ENCODE results near the gene CGGBP1.
"Not testable (repeated sequence)": the region's sequence is repeated elsewhere in the genome, so short reads cannot be mapped to it uniquely, and the experiment has no call there.

Gene CGGBP1

DNA sequence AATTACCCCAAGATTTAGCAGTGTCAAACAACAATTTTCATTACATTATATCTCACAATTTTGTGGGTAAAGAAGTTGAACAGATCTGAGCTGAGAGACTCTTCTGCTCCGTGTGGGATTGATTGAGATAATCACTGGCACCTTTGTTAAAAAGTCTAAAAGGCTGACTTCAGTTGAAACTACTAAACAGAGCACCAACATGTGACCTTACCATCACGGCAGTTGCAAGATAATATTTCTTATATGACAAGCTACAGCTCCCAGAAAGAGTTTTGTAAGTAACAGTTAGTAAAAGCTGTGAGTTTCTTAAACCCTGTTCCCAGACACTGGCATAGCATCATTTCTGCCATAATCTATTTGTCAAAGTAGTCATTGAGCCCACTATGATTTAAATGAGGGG, 25.0 kb downstream of the CGGBP1 start:
- no peak for DNase-seq

DNA sequence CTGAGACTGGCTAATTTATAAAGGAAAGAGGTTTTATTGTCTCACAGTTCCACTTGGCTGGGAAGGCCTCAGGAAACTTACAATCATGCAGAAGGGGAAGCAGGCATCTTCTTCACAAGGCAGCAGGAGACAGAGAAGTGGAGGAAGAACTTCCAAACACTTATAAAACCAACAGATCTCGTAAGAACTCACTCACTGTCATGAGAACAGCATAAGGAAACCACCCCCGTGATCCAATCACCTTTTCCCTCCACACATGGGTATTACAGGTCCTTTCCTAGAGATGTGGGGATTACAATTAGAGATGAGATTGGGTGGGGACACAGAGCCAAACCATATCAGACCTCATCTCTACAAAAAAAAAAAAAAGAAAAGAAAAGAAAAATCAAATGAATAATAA, 25.7 kb downstream of the CGGBP1 start:
- no peak for DNase-seq

DNA sequence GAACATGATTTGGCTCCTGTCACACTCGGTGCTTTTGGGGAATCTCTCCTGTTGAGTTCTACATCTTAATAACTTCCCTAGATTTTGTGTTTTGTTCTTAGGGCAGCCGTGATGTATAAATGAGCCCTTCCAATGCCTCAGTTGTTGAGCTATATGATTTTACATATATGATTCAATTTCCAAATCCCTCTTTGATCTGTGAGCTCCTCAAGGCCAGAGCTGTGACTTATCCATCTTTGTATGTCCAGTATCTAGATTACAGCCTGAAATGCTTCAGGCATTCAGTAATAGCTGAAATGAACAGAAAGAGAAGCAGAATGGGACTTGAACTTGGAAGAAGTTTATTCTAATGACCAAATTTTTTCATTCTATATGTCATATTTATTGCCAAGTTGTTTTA, 26.6 kb downstream of the CGGBP1 start:
- no peak for DNase-seq

DNA sequence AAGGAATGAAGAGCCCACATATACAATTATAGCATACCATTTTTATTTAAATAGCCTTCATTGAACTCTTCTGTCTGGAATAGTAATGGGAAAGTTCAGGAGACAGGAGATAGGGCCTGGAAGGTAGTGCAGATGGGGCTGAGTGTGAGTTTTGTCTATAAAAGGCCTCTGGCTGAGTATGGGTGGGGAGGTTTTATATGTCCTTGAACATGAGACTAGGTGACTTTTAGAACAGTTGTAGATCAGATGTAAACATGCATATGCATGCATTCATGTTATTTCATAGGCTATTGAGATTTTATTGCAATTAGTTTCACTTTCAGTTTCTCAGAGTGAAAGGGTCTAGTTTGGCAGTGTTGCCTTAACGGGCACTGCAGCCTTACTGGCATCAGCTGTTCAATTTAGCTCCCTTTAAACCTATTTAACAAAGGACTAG, 27.1 kb downstream of the CGGBP1 start:
- peak; percentile 67 for DNase-seq

DNA sequence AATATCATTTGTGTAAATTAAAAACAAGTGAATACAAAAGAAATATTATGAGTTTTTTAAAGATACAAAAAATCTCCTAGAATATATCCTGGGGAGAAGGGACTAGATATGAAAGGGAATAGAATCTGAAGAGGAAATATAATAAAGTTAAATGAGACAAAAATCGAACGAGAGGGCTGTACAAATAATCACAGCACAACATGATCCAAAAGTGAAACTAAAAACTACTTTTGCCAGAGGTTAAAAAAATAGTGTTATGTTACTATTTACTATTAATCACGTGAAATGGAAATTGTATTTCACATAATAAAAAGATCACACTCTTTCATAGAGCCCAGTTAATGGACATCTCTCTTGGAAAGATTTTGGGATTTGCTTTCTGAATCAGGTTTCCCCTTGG, 28.6 kb downstream of the CGGBP1 start:
- DNase-seq = peak; percentile 27

DNA sequence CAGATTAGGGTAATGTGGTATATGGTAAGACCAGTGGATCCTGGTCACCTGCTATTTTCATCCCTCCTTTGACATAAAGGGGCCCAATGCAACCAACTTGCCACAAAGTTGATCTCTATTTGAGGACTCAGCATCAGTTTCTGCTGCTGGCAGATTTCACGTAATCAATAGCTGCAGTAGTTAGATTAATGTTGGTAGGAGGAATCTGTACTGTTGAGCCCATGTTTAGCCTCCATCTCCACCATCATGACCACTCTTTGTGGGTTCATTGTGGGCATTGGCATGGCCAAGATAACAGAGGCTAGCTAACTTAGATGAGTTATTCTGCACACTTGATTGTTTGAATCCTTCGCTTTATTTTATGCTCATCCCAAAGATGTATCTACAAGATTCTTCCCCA, 29.9 kb downstream of the CGGBP1 start:
- DNase-seq = no peak

- DNase-seq = no peak
Measured at GRCh38 chr3:88025001-88025552, 33.7 kb downstream of the CGGBP1 start.

DNA sequence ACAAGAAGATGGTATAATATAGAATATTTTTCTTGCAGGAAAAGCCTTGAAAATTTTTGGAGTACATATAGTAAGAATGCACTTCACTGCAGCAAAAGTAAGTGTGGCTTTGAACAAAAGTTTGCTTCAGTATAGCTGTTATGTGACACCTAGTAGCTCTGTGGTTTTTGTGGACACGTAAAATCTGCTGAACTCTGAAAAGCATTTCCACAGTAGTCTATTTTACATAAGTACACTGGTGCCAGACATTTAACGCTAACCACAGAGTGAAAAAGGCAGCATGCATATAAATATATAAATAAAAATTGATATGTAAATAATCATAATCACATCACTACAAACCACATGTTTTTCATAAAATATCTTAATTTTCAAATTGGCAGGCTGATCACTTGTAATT, 39.8 kb downstream of the CGGBP1 start:
- DNase-seq = peak; percentile 61

DNA sequence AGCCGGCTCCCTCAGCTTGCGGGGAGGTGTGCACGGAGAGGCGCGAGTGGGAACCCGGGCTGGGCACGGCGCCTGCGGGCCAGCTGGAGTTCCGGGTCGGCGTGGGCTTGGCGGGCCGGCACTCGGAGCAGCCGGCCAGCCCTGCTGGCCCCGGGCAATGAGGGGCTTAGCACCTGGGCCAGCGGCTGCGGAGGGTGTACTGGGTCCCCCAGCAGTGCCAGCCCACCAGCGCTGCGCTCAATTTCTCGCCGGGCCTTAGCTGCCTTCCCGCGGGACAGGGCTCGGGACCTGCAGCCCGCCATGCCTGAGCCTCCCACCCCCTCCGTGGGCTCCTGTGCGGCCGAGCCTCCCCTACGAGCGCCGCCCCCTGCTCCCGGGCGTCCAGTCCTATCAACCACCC, 43.1 kb downstream of the CGGBP1 start:
- DNase-seq = not testable (repeated sequence)

- DNase-seq = no peak
Measured at GRCh38 chr3:88013592-88013991, 45.2 kb downstream of the CGGBP1 start.

GRCh38 chr3:88010810-88011209, 48.0 kb downstream of the CGGBP1 start:
- DNase-seq = no peak

DNA sequence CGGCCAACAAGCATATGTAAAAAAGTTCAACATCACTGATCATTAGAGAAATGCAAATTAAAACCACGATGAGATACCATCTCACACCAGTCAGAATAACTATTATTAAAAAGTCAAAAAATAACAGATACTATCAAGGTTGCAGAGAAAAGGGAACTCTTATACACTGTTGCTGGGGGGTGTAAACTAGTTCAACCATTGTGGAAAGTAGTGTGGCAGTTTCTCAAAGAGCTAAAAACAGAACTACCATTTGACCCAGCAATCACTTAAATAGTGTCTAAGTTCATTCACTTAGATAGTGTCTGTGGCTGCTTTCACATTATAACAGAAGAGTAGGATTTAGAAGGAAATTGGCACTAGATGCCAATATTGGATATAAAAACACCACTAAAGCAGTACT, 49.7 kb downstream of the CGGBP1 start:
- DNase-seq = no peak

- DNase-seq = peak; percentile 51
Measured at GRCh38 chr3:88005066-88005465, 53.7 kb downstream of the CGGBP1 start.

- DNase-seq = peak; percentile 30
Measured at GRCh38 chr3:88003115-88003755, 55.6 kb downstream of the CGGBP1 start.

GRCh38 chr3:88002448-88002847, 56.4 kb downstream of the CGGBP1 start:
- DNase-seq = no peak

Data from CD4-positive, alpha-beta T cell treated with Interleukin-4 for 4 hours (primary cell).